ENCODE results near the gene HCAR1. TPM values are rescaled to one million over a fixed set of nuclear protein-coding genes. Genes with fewer than 3 reads are reported as not detected.

The HCAR1 gene
- total RNA-seq, 1 experiment from 2014 or later = 4.0 TPM

DNA sequence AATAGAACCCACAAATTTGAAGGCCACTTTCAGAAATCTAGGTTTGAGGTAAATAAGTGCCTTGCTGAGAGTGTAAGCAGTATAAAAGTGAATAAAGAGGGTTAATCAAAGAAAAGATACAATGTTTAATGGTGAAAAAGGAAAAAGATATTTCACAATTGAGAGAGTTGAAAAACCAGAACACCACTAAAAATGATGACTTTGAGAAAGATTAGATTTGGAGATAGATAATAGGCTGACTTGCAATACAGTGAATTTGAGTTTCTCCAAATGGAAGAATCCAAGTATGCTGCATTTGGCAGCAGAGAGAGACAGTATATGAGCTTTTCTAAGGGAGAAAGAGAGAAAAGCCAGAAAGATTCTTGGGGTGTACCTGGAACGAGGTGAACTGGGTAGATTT lies 24.1 kb upstream of the HCAR1 start:
- DNase-seq (no peak), ATAC-seq (no peak)
- H3K27ac ChIP-seq (ENCODE audit: low read length) = no peak overlapping the region
- peaks cover 49% of the 10 kb centered on the region for H3K36me3 ChIP-seq (ENCODE audit: low read depth, low read length)
- no peaks in the 10 kb centered on the region for H3K9me2 ChIP-seq (replicated peaks; ENCODE audit: low read length)
- H3K4me2 ChIP-seq (ENCODE audit: low read length) = peak overlapping the region; percentile 88
- H4K20me1 ChIP-seq (ENCODE audit: low read length) = peaks cover 5% of the 10 kb centered on the region
- no peaks in the 10 kb centered on the region for H3F3A ChIP-seq (ENCODE audit: low read length, unreplicated experiment)
- ChIA-PET CTCF (no interaction called here), POLR2A (ENCODE audit: unreplicated experiment) (no interaction called here)
- peaks cover 69% of the 10 kb centered on the region for H3K79me2 ChIP-seq (ENCODE audit: low read length)
- H3K4me3 ChIP-seq (ENCODE audit: low read length) = peak overlapping the region; percentile 81
- peak overlapping the region; percentile 97; the same call in 1 of the 2 replicates for H3K9ac ChIP-seq (ENCODE audit: low read length)
- TF ChIP-seq EZH2 (IDR thresholded peaks at IDR 0.05; ENCODE audit: low read length, unreplicated experiment) (no peak), EZH2phosphoT487 (IDR thresholded peaks at IDR 0.05; ENCODE audit: borderline replicate concordance, low read length) (no peak)
- TF ChIP-seq, protein P1, sequence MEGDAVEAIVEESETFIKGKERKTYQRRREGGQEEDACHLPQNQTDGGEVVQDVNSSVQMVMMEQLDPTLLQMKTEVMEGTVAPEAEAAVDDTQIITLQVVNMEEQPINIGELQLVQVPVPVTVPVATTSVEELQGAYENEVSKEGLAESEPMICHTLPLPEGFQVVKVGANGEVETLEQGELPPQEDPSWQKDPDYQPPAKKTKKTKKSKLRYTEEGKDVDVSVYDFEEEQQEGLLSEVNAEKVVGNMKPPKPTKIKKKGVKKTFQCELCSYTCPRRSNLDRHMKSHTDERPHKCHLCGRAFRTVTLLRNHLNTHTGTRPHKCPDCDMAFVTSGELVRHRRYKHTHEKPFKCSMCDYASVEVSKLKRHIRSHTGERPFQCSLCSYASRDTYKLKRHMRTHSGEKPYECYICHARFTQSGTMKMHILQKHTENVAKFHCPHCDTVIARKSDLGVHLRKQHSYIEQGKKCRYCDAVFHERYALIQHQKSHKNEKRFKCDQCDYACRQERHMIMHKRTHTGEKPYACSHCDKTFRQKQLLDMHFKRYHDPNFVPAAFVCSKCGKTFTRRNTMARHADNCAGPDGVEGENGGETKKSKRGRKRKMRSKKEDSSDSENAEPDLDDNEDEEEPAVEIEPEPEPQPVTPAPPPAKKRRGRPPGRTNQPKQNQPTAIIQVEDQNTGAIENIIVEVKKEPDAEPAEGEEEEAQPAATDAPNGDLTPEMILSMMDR (conservative IDR thresholded peaks at IDR 0.05; ENCODE audit: low read depth, low read length) = no peak
- H2AFZ ChIP-seq (ENCODE audit: low read length) = no peak overlapping the region
- H3K4me1 ChIP-seq (ENCODE audit: insufficient read depth, low read length) = peaks cover 24% of the 10 kb centered on the region
- intact Hi-C loops (cut with micrococcal nuclease) = no loop called here
- H3K27me3 ChIP-seq (ENCODE audit: low read length) = no peaks in the 10 kb centered on the region
- no peaks in the 10 kb centered on the region for H3K9me3 ChIP-seq (ENCODE audit: low read length)
- no TSS peak for BruUV-seq (replicated peaks)

DNA sequence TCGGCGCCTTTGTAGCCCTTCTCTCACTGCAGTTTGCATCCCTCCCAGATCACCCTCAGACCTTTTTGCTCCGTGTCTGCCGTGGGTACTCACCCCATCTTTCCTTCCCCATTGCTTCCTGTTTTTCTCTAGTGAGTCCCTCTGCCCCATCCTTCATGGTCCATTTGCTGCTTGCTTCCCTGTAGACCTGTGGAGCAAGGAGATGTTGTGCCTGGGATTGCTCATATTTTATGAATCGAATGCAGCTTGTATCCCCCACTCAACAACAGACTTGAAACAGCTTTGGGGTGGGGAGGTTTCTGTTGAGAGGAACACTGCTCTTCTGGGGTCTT lies 22.6 kb upstream of the HCAR1 start:
- H3K27ac ChIP-seq (ENCODE audit: low read length) = peak overlapping the region; percentile 54; the same call in 1 of the 2 replicates
- BruUV-seq (replicated peaks) = no TSS peak
- H3K27me3 ChIP-seq (ENCODE audit: low read length) = no peaks in the 10 kb centered on the region
- peak overlapping the region; percentile 88 for H3K4me2 ChIP-seq (ENCODE audit: low read length)
- ChIA-PET POLR2A (ENCODE audit: unreplicated experiment) (interaction anchor here (0.8 kb wide), 1 partner anchor 144 kb away, joined by 5 read pairs; no protein-coding TSS in a partner anchor), CTCF (interaction anchor here (1.4 kb wide), 1 partner anchor 115 kb away, joined by 14 read pairs; no protein-coding TSS in a partner anchor)
- H3F3A ChIP-seq (ENCODE audit: low read length, unreplicated experiment) = peaks cover 5% of the 10 kb centered on the region
- no peaks in the 10 kb centered on the region for H4K20me1 ChIP-seq (ENCODE audit: low read length)
- H3K36me3 ChIP-seq (ENCODE audit: low read depth, low read length) = peaks cover 39% of the 10 kb centered on the region
- H3K9me3 ChIP-seq (ENCODE audit: low read length) = no peaks in the 10 kb centered on the region
- H3K9me2 ChIP-seq (replicated peaks; ENCODE audit: low read length) = no peaks in the 10 kb centered on the region
- no peak for ATAC-seq
- peaks cover 56% of the 10 kb centered on the region for H3K79me2 ChIP-seq (ENCODE audit: low read length)
- DNase-seq = no peak
- intact Hi-C loops (cut with micrococcal nuclease) = loop anchor here (2.0 kb wide), 1 partner anchor 226 kb away; the partner anchor contains the start of genes KNTC1 and RSRC2
- no peak for TF ChIP-seq EZH2phosphoT487 (IDR thresholded peaks at IDR 0.05; ENCODE audit: borderline replicate concordance, low read length)
- TF ChIP-seq EZH2 (IDR thresholded peaks at IDR 0.05; ENCODE audit: low read length, unreplicated experiment) = no peak
- TF ChIP-seq, protein P1 (conservative IDR thresholded peaks at IDR 0.05; ENCODE audit: low read depth, low read length) = no peak
- peak overlapping the region; percentile 97 for H3K9ac ChIP-seq (ENCODE audit: low read length)
- H3K4me1 ChIP-seq (ENCODE audit: insufficient read depth, low read length) = peaks cover 30% of the 10 kb centered on the region
- H2AFZ ChIP-seq (ENCODE audit: low read length) = peak overlapping the region; percentile 72
- peak overlapping the region; percentile 81 for H3K4me3 ChIP-seq (ENCODE audit: low read length)
